Calu3 (cell line): ENCODE measurements around the gene KCND3. TPM values are rescaled to one million over a fixed set of nuclear protein-coding genes. Genes with fewer than 3 reads are reported as not detected.

Source experiments
- BruUV-seq: library from RNA; stranded (reverse); fragments of 400-500 nt; replicated peaks from 2 replicates; lab custom pipeline; 2021; lab: Mats Ljungman, UMichigan
- CTCF ChIA-PET: fragments of 300-600 bp; sonication (Branson Sonifier 250); formaldehyde crosslinking; loops from one replicate; lab custom pipeline; 2022; ENCODE audit warnings: antibody characterized with exemption; lab: Charles Lee
- DNase-seq: peaks from one replicate; pipeline ENCODE4 v3.0.0; 2022
- H3K27ac Mint-ChIP-seq: one replicate; pipeline ENCODE4 v1.8.0; 2022; ENCODE audit warnings: mixed read lengths; ENCODE audit not compliant: unreplicated experiment
- H3K27me3 Mint-ChIP-seq: one replicate; pipeline ENCODE4 v1.8.0; 2022; ENCODE audit warnings: mixed read lengths; ENCODE audit not compliant: unreplicated experiment
- H3K36me3 Mint-ChIP-seq: one replicate; pipeline ENCODE4 v1.8.0; 2022; ENCODE audit warnings: mild to moderate bottlenecking, moderate library complexity, mixed read lengths; ENCODE audit not compliant: insufficient read depth, unreplicated experiment
- H3K4me1 Mint-ChIP-seq: one replicate; pipeline ENCODE4 v1.8.0; 2022; ENCODE audit warnings: mild to moderate bottlenecking, low read depth, mixed read lengths; ENCODE audit not compliant: unreplicated experiment
- H3K4me3 Mint-ChIP-seq: one replicate; pipeline ENCODE4 v1.8.0; 2022; ENCODE audit warnings: mild to moderate bottlenecking, low read depth, moderate library complexity, mixed read lengths; ENCODE audit not compliant: unreplicated experiment
- H3K9me3 Mint-ChIP-seq: one replicate; pipeline ENCODE4 v1.8.0; 2022; ENCODE audit warnings: low read depth, mixed read lengths; ENCODE audit not compliant: unreplicated experiment
- CTCF ChIP-seq: fragments of 200-600 bp; IDR thresholded peaks from one replicate; pipeline ENCODE4 v1.8.0; 2022; ENCODE audit warnings: antibody characterized with exemption; ENCODE audit not compliant: unreplicated experiment
- intact Hi-C: fragments of 100-400 bp; cut with micrococcal nuclease; formaldehyde crosslinking; loops from one replicate; pipeline ENCODE4 v1.10.0; 2022; ENCODE audit not compliant: unreplicated experiment
- total RNA-seq: library from RNA; stranded (reverse); gene quantifications from 2 replicates; pipeline ENCODE4 v1.2.3, GENCODE V29; 2022

The KCND3 gene
- total RNA-seq, 1 experiment from 2014 or later = 0.07 TPM

DNA sequence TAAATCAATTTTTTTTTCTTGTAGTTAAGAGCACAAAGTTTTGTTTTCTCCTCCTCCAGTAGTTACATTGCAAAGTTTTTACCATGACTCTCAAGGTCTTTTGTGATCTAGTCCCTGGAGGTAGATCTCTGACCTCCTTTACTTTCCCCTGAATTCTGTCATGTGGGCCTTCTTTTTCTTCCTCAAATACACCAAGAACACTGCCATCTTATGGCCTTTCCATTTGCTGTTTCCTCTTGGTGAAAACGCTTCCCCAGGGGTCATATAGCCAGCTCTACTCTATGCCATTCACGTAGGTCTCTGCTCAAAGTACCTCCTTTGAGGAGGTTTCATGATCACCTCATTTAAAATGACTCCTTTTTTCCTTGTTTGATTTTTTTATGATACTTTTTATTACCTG lies 231.1 kb downstream of the KCND3 start:
- H3K4me3 Mint-ChIP-seq = no peak overlapping the region
- no peak for DNase-seq
- no TSS peak for BruUV-seq
- H3K27ac Mint-ChIP-seq = no peak overlapping the region
- peaks cover 17% of the 10 kb centered on the region for H3K4me1 Mint-ChIP-seq
- no peak for TF ChIP-seq CTCF
- CTCF ChIA-PET = interaction anchor here (0.7 kb wide), 1 partner anchor 57 kb away, joined by 3 read pairs; no protein-coding TSS in a partner anchor
- intact Hi-C loops = no loop called here
- H3K27me3 Mint-ChIP-seq = no peaks in the 10 kb centered on the region
- H3K9me3 Mint-ChIP-seq = no peaks in the 10 kb centered on the region
- H3K36me3 Mint-ChIP-seq = peaks cover 34% of the 10 kb centered on the region

DNA sequence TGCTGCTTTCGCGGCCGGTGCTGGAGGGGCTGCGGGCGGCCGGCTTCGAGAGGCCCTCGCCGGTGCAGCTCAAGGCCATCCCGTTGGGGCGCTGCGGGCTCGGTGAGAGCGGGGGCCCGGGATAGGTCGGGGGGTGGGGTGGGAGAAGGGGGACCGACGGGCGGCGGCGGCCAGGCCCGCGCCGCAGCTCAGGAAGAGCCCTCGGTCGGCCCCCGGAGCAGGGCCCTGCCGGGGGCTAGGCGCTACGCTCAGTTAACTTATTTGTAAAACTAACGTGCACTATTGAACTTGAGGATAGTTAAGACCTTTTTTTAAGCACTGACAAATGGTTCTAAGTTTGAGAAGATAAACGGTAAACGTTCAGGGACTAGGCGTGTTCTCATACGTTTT lies 233.3 kb downstream of the KCND3 start:
- no TSS peak for BruUV-seq
- no peaks in the 10 kb centered on the region for H3K9me3 Mint-ChIP-seq
- peaks cover 15% of the 10 kb centered on the region for H3K27me3 Mint-ChIP-seq
- no peak for TF ChIP-seq CTCF
- H3K27ac Mint-ChIP-seq = no peak overlapping the region
- intact Hi-C loops = no loop called here
- CTCF ChIA-PET = interaction anchor here (0.6 to 1.0 kb wide), 2 partner anchors 12 to 254 kb away, joined by 4 read pairs; no protein-coding TSS in a partner anchor
- no peak for DNase-seq
- H3K4me1 Mint-ChIP-seq = peaks cover 17% of the 10 kb centered on the region
- peak overlapping the region; percentile 81 for H3K4me3 Mint-ChIP-seq
- H3K36me3 Mint-ChIP-seq = peaks cover 28% of the 10 kb centered on the region

DNA sequence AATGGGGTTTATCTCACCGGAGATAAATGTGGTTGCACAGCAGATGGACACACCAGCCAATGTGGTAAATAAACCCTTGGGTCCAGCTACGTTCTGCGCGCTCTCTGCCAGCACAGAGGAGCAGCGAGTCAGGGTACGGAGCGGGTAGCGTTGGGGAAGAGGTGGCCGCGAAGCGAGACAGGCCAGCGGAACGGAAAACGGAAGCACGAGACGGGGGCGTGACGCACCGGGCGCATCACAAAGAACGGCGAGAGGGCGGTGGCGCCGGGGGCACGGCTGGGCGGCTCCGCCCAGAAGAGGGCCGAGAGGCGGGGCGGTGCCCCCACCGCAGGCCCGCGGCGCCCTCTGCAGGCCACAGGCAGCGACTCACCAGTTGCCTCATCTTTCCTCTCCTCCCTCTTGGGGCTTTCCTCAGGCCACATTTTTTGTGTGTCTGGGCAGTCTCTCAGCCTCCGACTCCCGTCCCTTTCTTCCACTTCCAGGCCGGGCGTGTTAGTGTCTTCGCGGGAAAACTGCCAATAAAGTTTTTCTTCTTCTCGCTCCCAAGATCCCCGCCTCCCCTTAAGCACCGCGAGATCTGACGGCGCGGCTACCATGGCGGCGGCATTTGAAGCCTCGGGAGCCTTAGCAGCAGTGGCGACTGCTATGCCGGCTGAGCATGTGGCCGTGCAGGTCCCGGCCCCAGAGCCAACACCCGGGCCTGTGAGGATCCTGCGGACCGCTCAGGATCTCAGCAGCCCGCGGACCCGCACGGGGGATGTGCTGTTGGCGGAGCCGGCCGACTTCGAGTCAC lies 233.9 kb downstream of the KCND3 start, which contains the start of gene DDX20:
TSS of gene DDX20 (plus strand) at position 571 of the 793 bp plus-strand sequence. CDS start at position 595, 24 bp downstream.
- peak; percentile 68 for TF ChIP-seq CTCF
- no TSS peak for BruUV-seq
- Mint-ChIP-seq H3K36me3 (peaks cover 28% of the 10 kb centered on the region), H3K9me3 (no peaks in the 10 kb centered on the region), H3K27ac (peak within 1 kb of the TSS; percentile 87), H3K4me1 (peaks cover 17% of the 10 kb centered on the region), H3K27me3 (peaks cover 21% of the 10 kb centered on the region), H3K4me3 (peak within 1 kb of the TSS; percentile 81)
- DNase-seq = peak; percentile 84
- intact Hi-C loops = no loop called here
- CTCF ChIA-PET = interaction anchor here (0.6 to 1.3 kb wide), 2 partner anchors 254 to 273 kb away, joined by 4 read pairs; no protein-coding TSS in a partner anchor

DNA sequence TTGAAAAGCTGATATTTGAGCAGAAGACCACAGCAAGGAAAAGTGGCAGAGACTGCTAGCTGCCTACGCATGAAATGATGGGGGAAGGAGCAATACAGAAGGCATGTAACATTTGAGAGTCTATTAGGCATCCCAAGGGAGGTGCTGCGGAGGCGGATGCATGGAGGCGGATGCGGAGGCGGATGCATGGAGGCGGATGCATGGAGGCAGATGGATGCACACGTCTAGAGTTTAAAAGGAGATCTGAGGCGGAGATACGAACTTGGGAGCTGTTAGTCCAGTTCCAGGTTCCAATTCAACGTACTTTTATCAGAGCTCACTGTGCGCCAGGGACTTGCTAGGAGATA lies 234.5 kb downstream of the KCND3 start:
- CTCF ChIA-PET = interaction anchor here (0.9 to 1.3 kb wide), 2 partner anchors 40 to 273 kb away, joined by 4 read pairs; no protein-coding TSS in a partner anchor
- no peak for TF ChIP-seq CTCF
- DNase-seq = peak; percentile 22
- intact Hi-C loops = no loop called here
- Mint-ChIP-seq H3K27me3 (peaks cover 26% of the 10 kb centered on the region), H3K9me3 (no peaks in the 10 kb centered on the region), H3K4me1 (peaks cover 17% of the 10 kb centered on the region), H3K4me3 (peak overlapping the region; percentile 81), H3K27ac (peak overlapping the region; percentile 87), H3K36me3 (peaks cover 28% of the 10 kb centered on the region)
- BruUV-seq = TSS peak; percentile 70
